ENCODE data around the gene SORCS2.

SORCS2 gene

DNA sequence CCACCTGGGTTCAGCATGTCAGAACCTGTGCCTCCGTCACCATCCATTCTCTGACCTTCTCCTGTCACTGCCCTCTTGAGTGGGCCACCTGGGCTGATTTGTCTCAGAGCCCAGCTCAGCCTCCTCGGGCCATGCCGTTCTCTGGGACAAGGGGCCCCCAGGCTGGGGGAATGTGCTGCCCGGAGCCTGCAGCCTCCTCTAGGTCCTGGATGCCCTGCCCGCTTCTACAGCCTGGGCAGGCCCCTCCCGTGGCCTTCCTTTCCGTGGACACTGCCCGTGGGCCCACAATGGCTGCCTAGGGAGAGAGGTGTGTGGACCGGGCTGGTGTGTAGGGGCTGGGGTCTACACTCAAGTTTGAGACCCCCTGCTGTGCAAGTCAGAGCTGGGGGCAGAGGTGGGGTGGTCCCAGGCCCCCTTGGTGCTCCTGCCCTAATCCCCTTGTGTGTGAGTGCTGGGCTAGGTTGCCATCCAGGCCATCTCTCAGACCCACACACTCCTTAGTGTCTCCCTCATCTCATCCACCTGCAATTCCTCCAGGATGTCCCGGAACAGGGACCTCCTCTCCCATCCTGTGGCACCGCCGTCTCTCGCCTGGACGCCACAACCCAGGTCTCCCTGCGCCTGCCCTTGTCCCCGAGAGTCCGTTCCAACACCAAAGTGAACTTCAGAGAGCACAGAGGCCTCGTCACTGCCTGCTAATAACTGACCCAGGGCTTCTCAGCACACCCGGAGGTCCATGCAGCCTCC lies 230.0 kb downstream of the SORCS2 start:
- no peak for FAIRE-seq

DNA sequence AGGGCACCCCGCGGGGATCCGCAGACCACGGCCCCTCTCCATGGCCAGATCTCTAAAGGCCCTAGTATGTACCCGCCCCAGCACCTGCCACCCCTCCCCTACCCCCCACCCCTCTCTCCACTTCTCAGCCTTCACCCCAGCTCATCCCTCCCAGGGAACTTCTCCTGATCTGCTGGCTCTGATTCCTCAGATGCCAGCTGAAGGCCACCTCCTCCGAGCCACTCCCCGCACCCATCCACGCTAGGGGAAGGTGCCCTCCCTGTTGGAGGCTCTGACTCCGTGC lies 230.5 kb downstream of the SORCS2 start:
- FAIRE-seq, result no peak

DNA sequence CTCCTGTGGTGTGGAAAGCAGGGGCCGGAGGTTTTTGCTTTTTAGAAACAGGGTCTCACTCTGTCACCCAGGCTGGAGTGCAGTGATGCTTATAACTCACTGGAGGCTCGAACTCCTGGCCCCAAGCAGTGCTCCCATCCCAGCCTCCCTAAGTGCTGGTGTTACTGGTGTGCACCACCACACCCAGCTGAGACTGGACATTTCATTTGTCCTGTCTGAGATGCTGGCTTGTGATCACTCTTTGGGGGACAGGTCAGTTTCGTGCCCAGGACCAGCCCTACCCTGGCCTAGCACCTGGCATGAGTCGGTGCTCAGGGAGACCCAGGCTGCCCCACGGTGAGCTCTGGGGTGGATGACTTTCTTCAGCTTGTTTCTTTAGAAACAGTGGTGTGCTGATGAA lies 231.1 kb downstream of the SORCS2 start:
- no peak for FAIRE-seq

DNA sequence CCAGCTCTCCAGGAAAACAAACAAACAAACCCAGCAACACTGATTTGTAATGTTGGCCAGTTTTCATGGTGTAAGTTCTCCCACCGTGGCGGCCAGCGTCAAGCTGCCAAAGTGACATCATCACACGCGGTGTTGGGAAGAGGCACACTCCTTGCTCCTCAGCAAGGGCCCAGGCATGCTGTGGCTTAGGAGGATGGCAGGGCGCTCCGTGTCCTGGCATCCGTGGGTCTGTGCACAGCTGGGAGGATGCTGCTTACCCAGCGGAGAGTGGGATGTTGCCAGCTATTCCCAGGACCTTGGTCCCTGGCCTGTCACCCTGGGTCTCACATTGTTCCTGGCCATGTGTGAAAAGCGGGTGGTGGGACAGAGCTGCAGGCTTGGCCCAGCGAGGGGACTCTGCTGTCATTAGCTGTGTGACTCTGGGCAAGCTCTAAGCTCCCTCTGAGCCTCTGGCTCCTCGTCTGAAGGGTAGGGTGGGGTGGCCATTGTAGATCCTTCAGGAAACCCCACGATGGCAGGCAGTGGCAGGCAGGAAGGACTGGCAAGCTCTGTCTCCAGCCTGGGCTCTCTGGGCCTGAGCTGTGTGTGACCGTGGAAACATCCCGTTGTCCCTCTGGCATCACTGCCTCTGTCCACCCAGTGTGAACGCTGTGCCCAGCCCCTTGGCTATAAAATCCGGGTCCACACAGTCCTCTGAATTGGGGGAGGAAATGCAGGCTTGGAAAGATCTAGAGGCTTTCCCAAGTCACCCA lies 231.6 kb downstream of the SORCS2 start:
- no peak for FAIRE-seq

DNA sequence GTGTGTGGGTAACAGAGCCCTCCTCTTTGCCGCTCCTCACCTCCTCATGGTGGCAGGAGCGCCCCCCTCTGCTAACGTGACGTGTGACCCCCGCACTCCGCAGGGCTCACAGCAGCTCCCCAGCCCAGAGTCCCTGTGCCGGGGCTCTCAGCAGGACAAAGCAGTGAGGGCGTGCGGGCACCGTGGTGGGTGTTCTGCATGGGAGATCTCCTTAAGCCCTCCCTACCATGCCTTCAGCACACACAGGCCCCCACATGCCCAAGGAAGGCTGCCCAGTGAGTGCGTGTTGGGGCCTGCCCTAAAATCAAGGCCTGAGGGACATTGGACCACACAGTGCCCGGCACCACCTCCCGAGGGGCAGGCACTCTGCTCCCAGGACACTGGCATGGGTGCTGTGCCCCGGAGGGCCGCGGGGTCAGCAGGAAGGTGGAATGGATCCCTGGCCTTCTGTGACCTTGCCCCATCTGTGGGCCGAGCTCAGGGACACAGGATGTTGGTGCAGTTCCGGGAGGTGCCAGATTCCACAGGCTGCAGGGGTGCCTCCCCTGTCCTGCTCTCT lies 232.3 kb downstream of the SORCS2 start:
- FAIRE-seq, result no peak

DNA sequence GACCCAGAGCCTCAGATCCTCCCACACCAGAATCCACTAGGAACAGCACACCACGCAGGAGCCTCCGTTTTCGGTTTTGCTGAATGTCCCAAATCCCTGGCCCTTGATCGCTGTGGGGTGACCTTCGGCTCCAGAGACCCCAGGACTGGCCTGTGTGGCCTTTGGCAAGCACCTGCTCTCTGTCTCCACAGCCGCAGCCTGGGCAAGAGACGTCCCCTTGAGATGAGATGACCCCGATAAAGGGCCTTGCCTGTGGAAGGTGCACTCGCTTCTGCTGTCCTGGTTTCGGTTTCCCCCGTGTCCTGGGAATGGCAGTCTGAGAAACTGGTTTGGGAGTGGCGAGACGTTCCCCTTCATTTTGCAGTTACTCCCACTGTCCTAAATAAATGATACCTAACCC lies 232.8 kb downstream of the SORCS2 start:
- no peak for FAIRE-seq

DNA sequence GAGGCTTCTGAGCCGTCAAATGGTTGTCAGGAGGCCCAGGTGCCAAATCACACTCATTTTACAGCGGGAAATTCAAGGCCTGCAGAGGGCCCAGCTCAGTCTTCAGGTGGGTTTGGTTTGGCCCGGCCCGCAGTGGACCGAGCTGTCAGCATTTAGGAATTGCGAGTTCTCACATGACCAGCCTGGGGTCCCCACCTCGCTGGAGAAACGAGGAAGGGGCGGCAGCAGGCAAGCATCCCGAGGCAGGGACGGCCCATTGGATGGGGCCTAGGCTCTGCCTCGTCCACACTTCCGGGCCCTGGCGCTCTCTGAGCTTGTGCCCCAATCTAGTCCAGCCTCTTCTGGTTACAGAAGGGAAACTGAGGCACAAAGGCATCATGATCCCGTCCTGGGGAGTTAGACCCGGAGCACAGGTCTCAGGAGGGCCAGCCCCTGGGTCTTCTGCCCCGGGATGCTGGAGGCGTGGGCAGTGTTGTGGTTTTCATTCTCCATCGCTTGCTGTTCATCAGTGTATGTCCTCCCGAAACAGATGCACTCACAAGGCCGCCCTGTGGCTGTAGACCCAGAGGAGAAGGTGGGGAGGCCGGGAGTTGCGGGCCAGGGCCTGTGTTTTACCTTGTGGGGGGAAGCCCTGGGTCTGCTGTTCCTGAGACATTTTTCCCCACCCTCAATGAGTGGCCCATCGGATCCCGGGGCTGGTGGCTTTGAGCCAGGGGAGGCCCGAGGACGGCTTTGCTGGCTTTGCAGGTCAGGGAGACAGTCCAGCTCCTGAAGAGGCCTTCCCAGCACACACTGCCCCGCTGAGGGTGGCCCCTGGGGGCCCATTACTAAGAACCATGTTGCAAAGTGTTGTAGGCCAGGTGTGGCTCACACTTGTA lies 233.5 kb downstream of the SORCS2 start:
- FAIRE-seq, result no peak

DNA sequence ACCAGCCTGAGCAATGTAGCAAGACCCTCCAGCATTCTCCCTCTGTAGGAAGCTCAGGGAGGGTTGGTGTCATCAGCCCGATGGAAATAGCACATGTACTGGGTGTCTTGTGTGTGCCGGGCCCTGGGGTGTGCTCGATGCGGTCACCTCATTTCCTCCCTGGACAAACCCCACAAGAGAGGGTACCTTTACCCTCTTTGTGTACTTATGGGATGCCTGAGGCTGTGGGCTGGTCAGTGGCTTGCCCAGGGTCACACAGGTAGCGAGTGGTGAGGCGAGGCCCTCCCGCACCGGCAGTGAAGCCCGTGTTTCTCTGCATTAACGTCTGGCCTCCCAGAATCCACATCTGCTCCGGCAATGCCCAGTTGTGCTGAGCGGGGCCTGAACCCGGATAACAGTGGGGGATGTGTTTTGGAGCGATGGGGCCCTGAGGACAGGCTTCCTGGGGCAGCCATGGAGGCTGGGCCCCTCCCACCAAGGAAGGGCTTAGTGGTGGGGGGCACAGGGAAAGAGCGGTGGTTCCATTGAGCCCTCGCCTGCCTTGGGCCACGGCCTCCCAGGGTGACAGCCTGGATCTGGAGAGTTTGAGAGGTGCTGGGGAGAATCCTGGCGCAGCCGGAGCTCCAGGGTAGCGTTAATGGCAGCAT lies 234.3 kb downstream of the SORCS2 start:
- no peak for FAIRE-seq

DNA sequence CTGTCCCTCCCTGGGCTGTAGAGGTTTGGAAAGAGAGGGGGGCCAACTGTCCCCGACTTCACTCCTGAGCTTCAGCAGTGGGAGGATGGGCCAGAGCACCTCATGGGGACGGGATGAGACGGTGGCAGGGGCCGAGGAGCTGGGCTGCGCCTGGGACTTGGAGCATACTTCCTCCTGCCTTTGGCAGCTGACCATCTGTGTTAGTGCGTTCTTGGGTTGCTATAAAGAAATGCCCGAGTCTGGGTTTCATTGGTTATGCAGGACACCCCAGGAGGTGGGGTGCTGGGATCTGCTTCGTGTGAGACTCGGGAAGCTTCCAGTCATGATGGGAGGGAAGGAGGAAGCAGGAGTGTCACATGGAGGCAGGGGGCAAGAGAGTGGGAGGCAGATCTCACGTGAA lies 235.0 kb downstream of the SORCS2 start:
- FAIRE-seq, result no peak

DNA sequence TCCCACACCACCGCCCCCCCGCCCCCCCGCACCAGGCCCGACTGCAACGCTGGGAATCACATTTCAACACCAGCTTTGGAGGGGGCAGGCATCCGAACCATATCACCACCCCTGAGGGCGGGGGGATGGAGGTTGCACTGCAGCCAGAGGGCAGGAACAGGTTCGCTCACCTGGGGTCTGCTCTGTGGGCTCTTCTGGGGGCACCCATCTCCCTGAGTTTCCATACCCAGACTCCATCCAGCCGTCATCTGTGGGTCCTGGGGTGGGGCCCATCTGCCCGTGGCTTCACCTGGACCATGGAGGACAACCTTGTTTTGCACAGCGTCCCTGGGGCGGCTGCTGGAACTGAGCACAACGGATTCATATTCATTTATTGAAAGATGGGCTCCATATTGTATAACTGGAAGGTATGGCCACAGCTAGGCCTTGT lies 235.5 kb downstream of the SORCS2 start:
- FAIRE-seq, result no peak

DNA sequence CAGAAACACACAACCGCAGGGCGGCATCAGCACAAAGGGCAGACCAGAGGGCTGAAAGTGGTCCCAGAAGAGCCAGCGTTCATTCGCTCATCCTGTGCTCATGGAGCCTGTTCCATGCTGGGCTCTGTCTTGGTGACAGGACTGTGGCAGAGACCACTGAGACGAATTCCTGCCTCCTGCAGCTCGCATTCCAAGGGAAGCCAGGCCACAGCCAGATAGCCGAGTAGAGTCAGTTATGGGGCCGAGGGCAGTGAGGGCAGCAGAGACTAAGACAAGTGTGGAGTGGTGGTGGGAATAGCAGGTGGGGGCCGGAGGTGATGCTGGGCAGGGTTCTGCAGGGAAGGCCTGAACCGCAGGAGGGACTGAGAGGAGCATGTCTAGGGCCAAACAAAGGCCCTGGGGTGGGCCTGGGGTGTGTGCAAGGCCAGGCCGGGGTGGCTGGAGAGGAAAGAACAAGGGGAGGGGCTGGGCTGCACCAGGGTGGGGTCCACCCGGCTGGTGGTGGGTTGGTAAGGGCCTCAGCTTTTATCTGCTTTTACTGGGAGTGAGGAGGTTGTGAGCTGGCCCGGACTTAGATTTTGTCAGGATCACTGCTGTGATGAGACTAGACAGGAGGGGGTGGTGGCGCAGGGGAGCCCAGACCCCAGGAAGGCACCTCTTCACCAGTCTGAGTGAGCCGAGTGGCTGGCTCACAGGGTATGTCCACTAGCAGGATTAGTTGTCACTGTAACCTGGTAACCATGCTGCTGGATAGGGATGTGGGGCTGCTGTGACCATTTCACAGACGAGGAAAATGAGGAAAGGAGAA lies 236.1 kb downstream of the SORCS2 start:
- FAIRE-seq, result no peak

DNA sequence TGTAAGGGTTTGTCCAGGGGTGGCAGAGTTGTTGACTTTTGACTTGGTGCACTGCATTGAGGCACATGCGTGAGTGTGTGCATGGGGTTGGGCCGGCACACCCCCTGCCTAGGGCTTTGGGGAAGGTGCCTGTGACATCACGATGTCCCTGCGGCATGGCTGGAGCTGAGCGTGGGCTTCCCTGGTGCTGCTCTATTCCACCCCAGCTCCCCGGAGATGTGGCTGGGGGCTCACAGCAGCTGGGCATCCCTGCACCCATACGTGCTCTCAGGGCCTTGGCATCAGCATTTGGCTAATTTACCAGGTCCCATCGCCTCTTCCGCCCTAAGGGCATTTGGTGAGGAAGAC lies 236.7 kb downstream of the SORCS2 start:
- no peak for FAIRE-seq

DNA sequence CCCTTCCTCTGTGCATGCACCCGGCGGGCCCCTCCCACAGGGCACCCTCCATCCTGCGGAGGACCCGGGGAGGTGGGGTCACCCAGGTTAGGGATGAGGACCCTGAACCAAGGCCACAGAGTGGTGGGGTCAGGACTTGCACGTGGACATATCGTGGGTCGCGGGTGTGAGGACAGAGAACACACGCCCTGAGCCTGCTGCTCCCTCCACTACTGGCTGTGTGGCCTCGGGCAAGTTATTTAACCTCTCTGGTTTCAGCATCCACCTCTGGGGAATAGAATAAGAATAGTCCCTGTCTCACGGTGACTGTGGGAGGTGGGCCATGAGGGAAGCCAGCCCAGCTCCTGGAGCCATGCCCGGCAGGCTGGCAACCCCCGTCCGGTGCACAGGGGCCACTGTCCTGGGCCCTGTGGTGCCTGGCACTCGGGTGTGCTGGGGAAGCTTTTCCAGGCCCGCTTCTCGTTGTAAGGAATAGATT lies 237.3 kb downstream of the SORCS2 start:
- no peak for FAIRE-seq

DNA sequence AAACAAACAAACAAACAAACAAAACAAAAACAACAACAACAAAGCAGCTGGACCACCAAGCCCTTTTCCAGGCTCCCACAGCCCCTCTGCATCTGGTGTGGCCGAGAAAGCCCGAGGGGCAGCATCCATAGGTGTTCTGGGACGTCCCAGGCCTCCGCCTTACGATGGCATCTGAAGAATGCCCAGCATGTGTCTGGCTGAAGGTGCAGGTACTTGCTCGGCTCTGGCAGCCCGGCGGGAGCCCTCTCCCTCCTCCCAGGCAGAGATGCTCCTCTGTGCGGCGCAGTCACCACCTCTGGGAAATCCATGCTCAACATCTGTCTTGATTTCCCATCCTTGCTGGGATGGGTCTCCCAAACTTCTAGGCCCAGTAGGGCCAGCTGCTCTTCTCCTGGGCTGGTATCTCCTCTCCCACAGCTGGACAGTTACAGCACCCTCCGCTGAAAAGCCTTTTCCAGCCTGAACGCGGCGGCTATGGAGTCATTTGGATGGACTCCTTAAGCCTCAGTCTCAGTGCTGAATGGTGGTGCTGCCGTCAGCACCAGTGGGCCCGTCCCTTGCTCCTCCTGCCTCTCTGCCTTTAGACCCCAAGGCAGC lies 238.1 kb downstream of the SORCS2 start:
- FAIRE-seq, result no peak

DNA sequence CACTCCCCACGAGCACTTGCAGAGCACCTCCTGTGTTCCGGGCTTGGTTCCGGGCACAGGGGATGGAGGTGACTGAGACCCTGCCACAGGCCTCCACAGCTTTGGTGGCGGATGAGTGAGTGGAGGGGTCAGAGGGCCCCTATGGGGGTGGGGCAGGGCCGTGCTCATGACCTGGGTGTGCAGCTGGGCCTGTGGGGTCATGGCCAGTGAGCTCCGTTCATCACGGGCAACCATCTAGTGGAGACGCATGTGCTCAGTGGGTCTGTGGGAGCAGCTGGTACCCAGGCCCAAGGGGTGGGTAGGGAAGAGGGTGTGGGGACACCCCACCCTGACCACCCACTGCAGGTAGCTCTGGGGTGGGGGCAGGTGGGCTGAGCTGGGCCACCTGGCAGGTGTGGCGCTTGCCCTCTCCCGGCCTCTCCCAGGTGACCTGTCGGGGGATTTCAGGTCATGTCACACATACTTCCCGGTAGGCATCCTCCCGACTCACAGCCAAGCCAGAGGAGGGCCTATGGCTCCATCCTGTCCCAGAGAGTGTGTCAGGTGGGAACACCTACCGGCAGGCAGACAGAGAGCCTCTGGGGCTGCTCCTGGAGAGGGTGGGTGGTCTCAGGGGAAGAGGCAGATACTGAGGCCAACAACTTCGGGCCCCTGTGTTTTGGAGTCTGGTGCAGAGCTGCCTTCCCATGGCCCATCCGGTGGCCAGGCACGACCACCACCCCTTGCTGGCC lies 238.8 kb downstream of the SORCS2 start:
- FAIRE-seq, result no peak

DNA sequence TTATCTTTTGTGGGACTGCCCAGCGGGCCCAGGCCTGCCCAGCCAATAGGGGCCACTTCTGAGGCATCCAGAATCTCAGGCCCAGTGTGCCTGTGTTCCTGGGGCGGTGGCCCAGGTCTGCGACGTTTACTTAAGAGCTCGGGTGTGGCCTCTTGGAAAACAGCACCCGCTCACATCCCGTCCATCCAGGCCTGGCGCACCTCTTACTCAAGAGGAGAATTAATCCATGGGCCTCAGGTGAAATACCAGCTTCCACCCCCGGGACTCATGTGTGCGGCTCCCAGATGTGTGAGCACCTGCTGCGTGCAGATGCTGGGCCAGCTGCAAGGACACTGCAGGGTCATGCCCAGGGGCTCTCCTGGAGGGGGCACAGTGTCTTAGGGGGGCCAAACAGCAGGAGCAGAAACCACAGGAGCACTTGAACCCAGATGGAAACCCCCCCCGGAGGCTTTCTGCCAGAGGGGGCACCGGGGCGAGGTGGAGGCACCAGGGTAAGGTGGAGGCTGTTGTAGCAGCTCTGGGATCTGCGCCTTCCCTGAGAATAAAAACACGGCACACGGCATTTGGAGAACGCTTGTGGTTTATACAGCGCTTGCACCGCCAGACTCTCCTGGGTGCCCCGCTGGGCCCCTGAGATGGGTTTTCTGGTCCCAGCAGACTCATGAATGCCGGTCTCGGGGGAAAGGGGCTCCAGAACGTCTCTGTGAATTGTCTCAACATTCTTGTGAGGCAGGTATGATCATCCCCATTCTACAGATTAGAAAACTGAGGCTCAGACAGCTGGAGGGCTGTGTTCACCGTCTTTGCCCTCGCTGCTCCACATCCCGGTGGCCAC lies 239.6 kb downstream of the SORCS2 start:
- no peak for FAIRE-seq

DNA sequence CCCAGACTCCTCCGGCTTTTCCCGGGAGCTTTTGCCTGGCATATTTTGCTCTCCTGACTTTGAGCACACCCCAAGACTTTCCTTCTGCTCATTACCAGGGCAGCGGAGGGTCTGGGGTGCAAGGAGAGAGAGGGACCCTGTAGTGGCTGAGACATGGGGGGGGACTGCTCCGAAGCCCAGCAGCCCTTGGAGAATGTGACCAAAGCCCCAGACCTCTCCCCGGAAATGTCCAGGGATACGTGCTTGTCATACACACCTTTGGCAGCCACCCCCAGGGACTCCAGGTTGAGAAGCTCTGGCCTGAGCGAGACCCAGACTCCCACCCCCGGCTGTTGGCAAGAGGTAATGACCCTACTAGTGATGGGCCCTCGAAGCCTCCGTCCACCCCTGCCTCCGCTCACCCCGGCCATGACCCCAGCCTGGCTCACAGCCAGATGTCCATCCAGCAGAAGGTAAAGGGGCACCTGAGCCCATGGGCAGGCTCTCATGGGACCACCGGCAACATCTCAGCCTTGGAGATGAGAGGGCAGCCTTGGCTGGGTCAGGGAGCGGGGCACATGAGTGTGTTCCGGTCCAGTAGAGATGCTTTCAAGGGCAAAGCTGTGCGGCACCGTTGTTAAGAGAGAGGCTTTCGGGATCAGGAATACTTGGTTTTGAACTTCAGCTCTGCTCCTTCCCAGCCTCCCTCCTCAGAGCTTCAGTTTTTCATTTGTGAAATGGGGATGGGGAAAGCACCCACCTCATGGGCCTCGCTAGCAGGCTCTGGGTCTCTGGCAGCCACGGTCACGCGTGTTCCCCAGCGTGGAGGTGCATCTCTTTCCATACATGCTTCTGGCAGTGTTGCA lies 240.4 kb downstream of the SORCS2 start:
- no peak for FAIRE-seq

DNA sequence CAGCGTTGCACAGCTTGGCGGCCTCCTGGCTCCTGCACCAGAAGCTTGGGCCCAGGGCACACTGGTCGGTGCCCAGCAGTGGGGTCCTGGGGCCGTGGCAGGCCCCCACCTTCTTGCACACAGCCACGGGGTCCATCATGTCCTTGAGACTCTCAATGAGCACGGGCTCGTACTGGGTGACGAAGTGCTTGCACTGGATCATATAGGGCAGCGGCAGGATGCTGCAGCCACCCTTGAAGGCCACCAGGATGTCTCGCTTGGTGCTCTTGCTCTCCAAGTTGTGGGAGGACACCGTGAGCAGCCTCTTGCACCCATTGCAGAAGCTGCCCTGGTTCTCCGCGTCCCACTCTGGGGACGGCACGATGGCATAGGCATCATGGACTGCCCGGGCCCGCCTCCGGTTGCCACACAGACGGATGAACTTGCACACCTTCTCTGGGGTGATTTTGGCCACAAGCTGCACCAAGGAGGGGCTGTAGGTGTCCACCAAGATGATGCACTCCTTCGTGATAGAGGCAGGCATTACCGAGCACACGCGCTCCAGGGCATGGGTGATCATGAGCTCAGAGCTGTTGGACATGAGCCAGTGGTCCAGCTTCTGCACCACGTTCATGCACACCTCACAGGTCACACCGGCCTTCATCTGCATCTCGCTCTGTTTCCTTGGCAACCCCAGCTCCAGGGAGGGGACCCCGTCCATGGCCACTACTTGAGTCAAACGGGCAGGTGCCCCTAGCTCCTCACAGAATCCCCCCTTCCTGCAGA lies 241.2 kb downstream of the SORCS2 start:
- no peak for FAIRE-seq

All from islet of Langerhans (tissue), 1 donor.